H1 (cell line): ENCODE measurements around the gene MED13. TPM values are rescaled to one million over a fixed set of nuclear protein-coding genes. Genes with fewer than 3 reads are reported as not detected.

Source experiments
- CTCF ChIA-PET: fragments of 300-600 bp; sonication (Branson Sonifier 250); formaldehyde crosslinking; loops from one replicate; lab custom pipeline; 2021; ENCODE audit not compliant: partially characterized antibody; lab: Charles Lee
- POLR2A ChIA-PET: fragments of 300-600 bp; sonication (Branson Sonifier 250); formaldehyde crosslinking; loops from one replicate; lab custom pipeline; 2021; ENCODE audit warnings: inconsistent platforms; ENCODE audit not compliant: partially characterized antibody; lab: Charles Lee
- DNase-seq, 2 experiments: peaks; one replicate each; pipeline versions ENCODE4 v3.0.0 to v3.0.0-alpha.2; 2010 to 2022; ENCODE audit warnings: low spot score in 2 of 2, low read depth in 1 of 2, mixed read lengths in 1 of 2
- FAIRE-seq: peaks from 2 replicates; lab custom pipeline; 2011; peaks lifted over from hg19 to GRCh38; lab: Jason Lieb, UNC
- H2AFZ ChIP-seq: 2 replicates; pipeline ENCODE4 v1.8.1; 2012; ENCODE audit warnings: low read length, inconsistent platforms
- H2AK5ac ChIP-seq: 2 replicates; pipeline ENCODE4 v1.6.1; 2013; ENCODE audit warnings: low read depth, low read length
- H2BK120ac ChIP-seq: replicated peaks from 2 replicates; pipeline ENCODE3; 2013; ENCODE audit warnings: low read depth, low read length, inconsistent platforms
- H2BK12ac ChIP-seq: 2 replicates; pipeline ENCODE4 v1.6.1; 2013; ENCODE audit warnings: low read depth, low read length
- H2BK15ac ChIP-seq: 2 replicates; pipeline ENCODE4 v1.6.1; 2013; ENCODE audit warnings: low read length
- H2BK20ac ChIP-seq: 2 replicates; pipeline ENCODE4 v1.6.1; 2013; ENCODE audit warnings: low read length
- H2BK5ac ChIP-seq: 2 replicates; pipeline ENCODE4 v1.6.1; 2013; ENCODE audit warnings: low read depth, low read length
- H3K14ac ChIP-seq: 2 replicates; pipeline ENCODE4 v1.6.1; 2013; ENCODE audit warnings: inconsistent platforms; ENCODE audit not compliant: insufficient read length
- H3K18ac ChIP-seq: 2 replicates; pipeline ENCODE4 v1.6.1; 2013; ENCODE audit warnings: low read length; ENCODE audit errors: extremely low read depth
- H3K23ac ChIP-seq: 2 replicates; pipeline ENCODE4 v1.6.1; 2013; ENCODE audit warnings: inconsistent platforms; ENCODE audit not compliant: insufficient read length
- H3K23me2 ChIP-seq: 2 replicates; pipeline ENCODE4 v1.6.1; 2013; ENCODE audit warnings: low read depth, low read length
- H3K27ac ChIP-seq: 2 replicates; pipeline ENCODE4 v1.6.1; 2011; ENCODE audit warnings: low read depth, low read length, inconsistent platforms
- H3K27me3 ChIP-seq, 4 experiments: replicated peaks in 1 of 4; 1 replicate in 1 of 4; 2 replicates in 3 of 4; pipeline versions ENCODE4 v1.6.1 to v1.8.1; 2011 to 2013; ENCODE audit warnings: low read length in 3 of 4, mild to moderate bottlenecking in 3 of 4, inconsistent platforms in 2 of 4, mixed read lengths in 2 of 4, moderate library complexity in 1 of 4; ENCODE audit not compliant: control insufficient read depth in 3 of 4, insufficient read depth in 3 of 4; ENCODE audit errors: extremely low read depth in 1 of 4
- H3K36me3 ChIP-seq, 4 experiments: 2 replicates each; pipeline versions ENCODE4 v1.6.1 to v1.8.1; 2011 to 2013; ENCODE audit warnings: mild to moderate bottlenecking in 4 of 4, low read length in 3 of 4, moderate library complexity in 2 of 4, control low read depth in 1 of 4, inconsistent platforms in 1 of 4; ENCODE audit not compliant: insufficient read depth in 4 of 4, control insufficient read depth in 2 of 4
- H3K4ac ChIP-seq: replicated peaks from 2 replicates; pipeline ENCODE3; 2013; ENCODE audit warnings: low read length, low read depth, mixed read lengths, inconsistent platforms; ENCODE audit not compliant: insufficient read length
- H3K4me1 ChIP-seq, 4 experiments: replicated peaks in 1 of 4; 1 replicate in 1 of 4; 2 replicates in 3 of 4; pipeline versions ENCODE4 v1.6.1 to v1.8.1; 2011 to 2013; ENCODE audit warnings: low read length in 3 of 4, inconsistent platforms in 2 of 4, mixed read lengths in 1 of 4; ENCODE audit not compliant: insufficient read depth in 4 of 4, control insufficient read depth in 3 of 4
- H3K4me2 ChIP-seq, 2 experiments: 2 replicates each; pipeline versions ENCODE4 v1.6.1 to v1.8.1; 2011 to 2013; ENCODE audit warnings: low read depth in 2 of 2, low read length in 2 of 2, control low read depth in 1 of 2, inconsistent platforms in 1 of 2, mild to moderate bottlenecking in 1 of 2; ENCODE audit not compliant: insufficient read depth in 1 of 2
- H3K4me3 ChIP-seq, 4 experiments: fragments of 200-600, 300-600 bp in 1 of 4; sonication (generic), shearing (Covaris generic), sonication (Bioruptor Twin) in 1 of 4; 2 replicates each; pipeline versions ENCODE4 v1.5.1 to v1.8.1; 2011 to 2016; ENCODE audit warnings: low read length in 4 of 4, low read depth in 3 of 4, control low read depth in 2 of 4, inconsistent platforms in 2 of 4, mild to moderate bottlenecking in 2 of 4, mixed read lengths in 1 of 4, moderate library complexity in 1 of 4; ENCODE audit not compliant: insufficient read depth in 2 of 4; ENCODE audit errors: extremely low read depth in 1 of 4
- H3K56ac ChIP-seq: replicated peaks from 2 replicates; pipeline ENCODE3; 2013; ENCODE audit warnings: low read depth, mild to moderate bottlenecking, mixed read lengths, low read length, inconsistent platforms; ENCODE audit not compliant: insufficient read length
- H3K79me1 ChIP-seq: 2 replicates; pipeline ENCODE4 v1.6.1; 2013; ENCODE audit warnings: low read depth, low read length, control low read depth
- H3K79me2 ChIP-seq, 2 experiments: 2 replicates each; pipeline versions ENCODE4 v1.6.1 to v1.8.1; 2012 to 2013; ENCODE audit warnings: low read length in 2 of 2, mild to moderate bottlenecking in 2 of 2, inconsistent platforms in 1 of 2; ENCODE audit not compliant: insufficient read depth in 2 of 2, control insufficient read depth in 1 of 2
- H3K9ac ChIP-seq, 4 experiments: replicated peaks in 1 of 4; 1 replicate in 1 of 4; 2 replicates in 3 of 4; pipeline versions ENCODE4 v1.6.1 to v1.8.1; 2011 to 2013; ENCODE audit warnings: low read depth in 3 of 4, low read length in 3 of 4, control low read depth in 2 of 4, mild to moderate bottlenecking in 2 of 4, moderate library complexity in 2 of 4, inconsistent platforms in 1 of 4; ENCODE audit errors: extremely low read depth in 1 of 4
- H3K9me3 ChIP-seq, 2 experiments: 2 replicates each; pipeline versions ENCODE4 v1.6.1 to v1.8.1; 2012 to 2013; ENCODE audit warnings: mild to moderate bottlenecking in 2 of 2, moderate library complexity in 2 of 2, control low read depth in 1 of 2, inconsistent platforms in 1 of 2, low read depth in 1 of 2, low read length in 1 of 2, mixed read lengths in 1 of 2; ENCODE audit not compliant: insufficient read depth in 2 of 2
- H4K20me1 ChIP-seq, 2 experiments: replicated peaks in 1 of 2; 2 replicates each; pipeline versions ENCODE3 to v1.8.1; 2011 to 2013; ENCODE audit warnings: inconsistent platforms in 2 of 2, low read length in 2 of 2, mild to moderate bottlenecking in 1 of 2; ENCODE audit not compliant: insufficient read depth in 2 of 2, control insufficient read depth in 1 of 2
- H4K5ac ChIP-seq: 2 replicates; pipeline ENCODE4 v1.6.1; 2013; ENCODE audit warnings: low read length, low read depth, mixed read lengths, inconsistent platforms; ENCODE audit not compliant: insufficient read length
- H4K8ac ChIP-seq: 2 replicates; pipeline ENCODE4 v1.8.0; 2013; ENCODE audit warnings: mild to moderate bottlenecking, moderate library complexity, low read length, inconsistent platforms; ENCODE audit not compliant: insufficient read depth; ENCODE audit errors: extremely low read depth
- H4K91ac ChIP-seq: replicated peaks from 2 replicates; pipeline ENCODE3; 2013; ENCODE audit warnings: low read length, mixed read lengths, inconsistent platforms; ENCODE audit not compliant: insufficient read length
- KDM4A ChIP-seq: IDR thresholded peaks from one replicate; pipeline ENCODE4 v1.7.1; 2012; ENCODE audit warnings: low read depth, mild to moderate bottlenecking, moderate library complexity, low read length, inconsistent platforms; ENCODE audit not compliant: severe bottlenecking
- POU5F1 ChIP-seq: IDR thresholded peaks from 2 replicates; pipeline ENCODE4 v1.6.1; 2011; ENCODE audit warnings: low read depth, mild to moderate bottlenecking, low read length, moderate library complexity
- RAD21 ChIP-seq, 2 experiments: IDR thresholded peaks in 1 of 2; conservative IDR thresholded peaks in 1 of 2; 2 replicates each; pipeline ENCODE4 v1.6.1; 2011; ENCODE audit warnings: low read depth in 2 of 2, low read length in 2 of 2, improper control_type of control experiment in 1 of 2, inconsistent platforms in 1 of 2, mild to moderate bottlenecking in 1 of 2, moderate library complexity in 1 of 2
- RFX5 ChIP-seq: IDR thresholded peaks from 2 replicates; pipeline ENCODE4 v1.6.1; 2011; ENCODE audit warnings: low read depth, low read length, improper control_type of control experiment, borderline replicate concordance
- SRF ChIP-seq: IDR thresholded peaks from 2 replicates; pipeline ENCODE4 v1.6.1; 2011; ENCODE audit warnings: mild to moderate bottlenecking, low read depth, low read length, moderate library complexity
- WGBS, 2 experiments: shearing (Covaris generic) in 1 of 2; methylation state at CpG; one replicate each; pipeline versions ENCODE4 v1.1.6 to v1.1.7; 2013 to 2015; ENCODE audit warnings: low lambda C conversion rate in 2 of 2, mixed read lengths in 2 of 2, inconsistent platforms in 1 of 2, low coverage in 1 of 2, missing lambda C conversion rate in 1 of 2; ENCODE audit not compliant: insufficient replicate concordance in 2 of 2, insufficient coverage in 1 of 2, insufficient read length in 1 of 2; ENCODE audit errors: extremely low coverage in 1 of 2, missing lambda C conversion rate in 1 of 2; 5-methylcytosine and 5-hydroxymethylcytosine counted together
- polyA plus RNA-seq, 7 experiments: library from polyadenylated mRNA; depleted of rRNA in 3 of 7; stranded (reverse) in 5 of 7; unstranded in 2 of 7; fragments of >200 nt in 5 of 7; fragments of 200-250 nt in 2 of 7; gene quantifications; 1 replicate in 5 of 7; 2 replicates in 1 of 7; 4 replicates in 1 of 7; pipeline versions ENCODE4 v1.2.1 to v1.2.3, GENCODE V29; 2011 to 2013; ENCODE audit warnings: missing spikeins in 2 of 7, mixed read lengths in 2 of 7
- total RNA-seq: library from RNA; stranded (reverse); fragmentation: NEBNext Ultra II Directional; extraction: Animal tissue kit (Norgen Biotek cat#: 25700); gene quantifications from 2 replicates; pipeline ENCODE4 v1.2.1, GENCODE V29; 2021

The MED13 gene
- total and polyA plus RNA-seq, 2 of the 8 experiments (the other 6 are each of a cell fraction or from before 2014, with no cell fraction given): 11.3 to 44.8 TPM

DNA sequence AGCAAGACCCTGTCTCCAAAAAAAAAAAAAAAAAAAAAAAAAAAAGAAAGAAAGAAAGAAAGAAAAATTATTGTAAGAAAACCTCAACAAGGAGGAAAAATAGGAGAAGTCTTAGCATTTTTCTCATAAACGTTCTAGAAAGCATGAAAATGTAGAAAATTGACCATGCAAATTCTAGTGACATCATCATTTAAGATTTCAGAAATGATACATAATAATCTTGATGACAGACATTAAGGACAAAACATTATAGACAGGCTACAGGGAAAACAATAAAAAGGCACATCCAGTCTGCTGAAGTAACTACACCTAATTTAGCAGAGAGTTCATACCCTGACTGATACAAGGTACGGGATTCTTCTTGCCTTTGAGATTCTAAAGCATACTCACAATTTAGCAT lies 21.9 kb downstream of the MED13 start:
- Histone ChIP-seq H3K18ac (no peak overlapping the region), H4K91ac (no peak overlapping the region), H3K56ac (no peak overlapping the region), H4K8ac (no peak overlapping the region), H2BK12ac (no peak overlapping the region), H2AFZ (no peak overlapping the region), H3K14ac (no peak overlapping the region), H3K23ac (no peak overlapping the region), H2BK120ac (no peak overlapping the region), H3K36me3 (peaks cover 3 to 65% (median 9%) of the 10 kb centered on the region in 4 experiments; a peak in 4 of 8 replicates), H3K9ac (no peak overlapping the region), H2AK5ac (no peak overlapping the region), H2BK5ac (no peak overlapping the region), H2BK20ac (no peak overlapping the region), H4K5ac (no peak overlapping the region), H3K79me2 (peaks cover 0 to 84% of the 10 kb centered on the region in 2 experiments; a peak in 2 of 4 replicates), H4K20me1 (peaks cover 1 to 2% of the 10 kb centered on the region in 2 experiments), H3K4ac (no peak overlapping the region), H2BK15ac (no peak overlapping the region), H3K79me1 (peaks cover 3% of the 10 kb centered on the region; the same call in 1 of the 2 replicates), H3K27me3 (no peaks in the 10 kb centered on the region), H3K27ac (no peak overlapping the region), H3K9me3 (no peaks in the 10 kb centered on the region), H3K4me3 (no peak overlapping the region), H3K23me2 (no peaks in the 10 kb centered on the region), H3K4me1 (no peaks in the 10 kb centered on the region), H3K4me2 (no peak overlapping the region)
- FAIRE-seq (no peak), DNase-seq (no peak)
- ChIA-PET CTCF (interaction anchor here (1.5 kb wide), 1 partner anchor 67 kb away, joined by 4 read pairs; no protein-coding TSS in a partner anchor), POLR2A (no interaction called here)
- WGBS, 2 experiments: 100% methylated on average over 2 of the region's 2 CpGs; no CpG with 5 or more reads in 1 of the 2 experiments
- TF ChIP-seq POU5F1 (no peak), RFX5 (no peak), SRF (no peak), RAD21 (IDR thresholded peaks at IDR 0.05 in 1 of 2, conservative IDR thresholded peaks at IDR 0.05 in 1 of 2; ENCODE audit: low read depth in 2 of 2, low read length in 2 of 2) (no peak), KDM4A (no peak)
